H9 (cell line): Measurements from ENCODE around the gene DTX3L. TPM values are rescaled to one million over a fixed set of nuclear protein-coding genes. Genes with fewer than 3 reads are reported as not detected.

Experiments used
- DNase-seq: peaks from one replicate; pipeline ENCODE4 v3.0.0-alpha.2; 2017
- H2AFZ ChIP-seq: one replicate; pipeline ENCODE4 v1.6.1; 2013; ENCODE audit warnings: mild to moderate bottlenecking, low read length, control low read depth, moderate library complexity
- H2AK5ac ChIP-seq: 2 replicates; pipeline ENCODE4 v1.6.1; 2013; ENCODE audit warnings: low read length, control low read depth, mixed read lengths; ENCODE audit not compliant: insufficient read length
- H2BK120ac ChIP-seq: one replicate; pipeline ENCODE4 v1.6.1; 2013; ENCODE audit warnings: low read depth, mild to moderate bottlenecking, low read length, control low read depth, inconsistent platforms; ENCODE audit not compliant: poor library complexity, severe bottlenecking
- H2BK12ac ChIP-seq: 2 replicates; pipeline ENCODE4 v1.6.1; 2013; ENCODE audit warnings: low read length, control low read depth, mixed read lengths, low read depth; ENCODE audit not compliant: insufficient read length
- H2BK15ac ChIP-seq: 2 replicates; pipeline ENCODE4 v1.6.1; 2013; ENCODE audit warnings: low read depth, low read length, control low read depth
- H2BK20ac ChIP-seq: one replicate; pipeline ENCODE4 v1.6.1; 2013; ENCODE audit warnings: low read depth, mild to moderate bottlenecking, low read length, control low read depth, inconsistent platforms; ENCODE audit not compliant: poor library complexity, severe bottlenecking
- H2BK5ac ChIP-seq: 2 replicates; pipeline ENCODE4 v1.6.1; 2013; ENCODE audit warnings: low read length, control low read depth, mixed read lengths; ENCODE audit not compliant: insufficient read length
- H3K14ac ChIP-seq: 2 replicates; pipeline ENCODE4 v1.6.1; 2013; ENCODE audit warnings: low read length, control low read depth; ENCODE audit not compliant: insufficient read depth
- H3K18ac ChIP-seq: 2 replicates; pipeline ENCODE4 v1.6.1; 2013; ENCODE audit warnings: low read depth, mild to moderate bottlenecking, mixed read lengths, low read length, control low read depth; ENCODE audit not compliant: insufficient read length
- H3K23ac ChIP-seq: 2 replicates; pipeline ENCODE4 v1.6.1; 2013; ENCODE audit warnings: low read length, control low read depth, mixed read lengths, low read depth; ENCODE audit not compliant: insufficient read length
- H3K23me2 ChIP-seq: 2 replicates; pipeline ENCODE4 v1.6.1; 2013; ENCODE audit warnings: low read depth, mild to moderate bottlenecking, mixed read lengths, low read length, control low read depth; ENCODE audit not compliant: insufficient read length, poor library complexity, severe bottlenecking
- H3K27ac ChIP-seq: 2 replicates; pipeline ENCODE4 v1.5.1; 2013; ENCODE audit warnings: low read length, control low read depth, mixed read lengths, low read depth; ENCODE audit not compliant: insufficient read length
- H3K27me3 ChIP-seq: 2 replicates; pipeline ENCODE4 v1.6.1; 2013; ENCODE audit warnings: low read length, control low read depth, inconsistent platforms; ENCODE audit not compliant: insufficient read depth
- H3K4ac ChIP-seq: 2 replicates; pipeline ENCODE4 v1.6.1; 2013; ENCODE audit warnings: low read depth, mild to moderate bottlenecking, control low read depth, inconsistent platforms, low read length, moderate library complexity
- H3K4me1 ChIP-seq: 2 replicates; pipeline ENCODE4 v1.6.1; 2013; ENCODE audit warnings: low read length, control low read depth, inconsistent platforms; ENCODE audit not compliant: insufficient read depth
- H3K4me2 ChIP-seq: 2 replicates; pipeline ENCODE4 v1.6.1; 2013; ENCODE audit warnings: low read length, control low read depth, mixed read lengths; ENCODE audit not compliant: insufficient read length, insufficient read depth
- H3K56ac ChIP-seq: 2 replicates; pipeline ENCODE4 v1.6.1; 2013; ENCODE audit warnings: low read depth, mild to moderate bottlenecking, mixed read lengths, low read length, control low read depth; ENCODE audit not compliant: insufficient read length
- H3K79me1 ChIP-seq: 2 replicates; pipeline ENCODE4 v1.6.1; 2013; ENCODE audit warnings: low read depth, mild to moderate bottlenecking, moderate library complexity, low read length, control low read depth, inconsistent platforms; ENCODE audit not compliant: insufficient read depth, poor library complexity, severe bottlenecking
- H3K79me2 ChIP-seq: 2 replicates; pipeline ENCODE4 v1.6.1; 2013; ENCODE audit warnings: low read length, control low read depth, inconsistent platforms; ENCODE audit not compliant: insufficient read depth
- H3K9ac ChIP-seq: 2 replicates; pipeline ENCODE4 v1.6.1; 2013; ENCODE audit warnings: low read length, control low read depth, mixed read lengths; ENCODE audit not compliant: insufficient read length; ENCODE audit errors: extremely low read depth
- H3K9me3 ChIP-seq: one replicate; pipeline ENCODE4 v1.6.1; 2013; ENCODE audit warnings: low read depth, low read length, inconsistent platforms; ENCODE audit not compliant: control insufficient read depth
- H3T11ph ChIP-seq: one replicate; pipeline ENCODE4 v1.6.1; 2013; ENCODE audit warnings: mild to moderate bottlenecking, low read length, control low read depth, inconsistent platforms
- H4K20me1 ChIP-seq: one replicate; pipeline ENCODE4 v1.6.1; 2013; ENCODE audit not compliant: control insufficient read depth, insufficient read length, insufficient read depth
- H4K5ac ChIP-seq: 2 replicates; pipeline ENCODE4 v1.6.1; 2013; ENCODE audit warnings: low read depth, mild to moderate bottlenecking, mixed read lengths, low read length, control low read depth; ENCODE audit not compliant: insufficient read length
- H4K8ac ChIP-seq: replicated peaks from 2 replicates; pipeline ENCODE4 v1.6.1; 2013; ENCODE audit warnings: low read length, control low read depth, mixed read lengths, low read depth; ENCODE audit not compliant: insufficient read length
- H4K91ac ChIP-seq: 2 replicates; pipeline ENCODE4 v1.6.1; 2013; ENCODE audit warnings: low read depth, mild to moderate bottlenecking, moderate library complexity, mixed read lengths, low read length, control low read depth; ENCODE audit not compliant: insufficient read length
- H3K27ac Mint-ChIP-seq, 3 experiments: 2 replicates in 2 of 3; 3 replicates in 1 of 3; pipeline ENCODE4 v1.8.0; 2020 to 2021; ENCODE audit warnings: mixed read lengths in 3 of 3, mild to moderate bottlenecking in 1 of 3, moderate library complexity in 1 of 3
- H3K27me3 Mint-ChIP-seq: 2 replicates; pipeline ENCODE4 v1.8.0; 2021; ENCODE audit warnings: low read depth, mild to moderate bottlenecking, moderate library complexity, mixed read lengths
- H3K36me3 Mint-ChIP-seq, 3 experiments: 2 replicates in 2 of 3; 3 replicates in 1 of 3; pipeline ENCODE4 v1.8.0; 2020 to 2021; ENCODE audit warnings: low read depth in 3 of 3, mixed read lengths in 3 of 3; ENCODE audit not compliant: insufficient read depth in 1 of 3
- H3K4me1 Mint-ChIP-seq, 2 experiments: 2 replicates each; pipeline ENCODE4 v1.8.0; 2020; ENCODE audit warnings: mixed read lengths in 2 of 2
- H3K4me3 Mint-ChIP-seq, 2 experiments: 2 replicates in 1 of 2; 3 replicates in 1 of 2; pipeline ENCODE4 v1.8.0; 2020 to 2021; ENCODE audit warnings: mild to moderate bottlenecking in 2 of 2, mixed read lengths in 2 of 2, moderate library complexity in 1 of 2
- H3K9me3 Mint-ChIP-seq, 2 experiments: 2 replicates in 1 of 2; 3 replicates in 1 of 2; pipeline ENCODE4 v1.8.0; 2020; ENCODE audit warnings: mild to moderate bottlenecking in 2 of 2, mixed read lengths in 2 of 2, moderate library complexity in 1 of 2
- WGBS: extraction: QIAGEN DNeasy Blood & Tissue Kit; methylation state at CpG from one replicate; pipeline ENCODE4 v1.1.7; 2013; ENCODE audit warnings: missing lambda C conversion rate, low lambda C conversion rate, mixed read lengths; ENCODE audit not compliant: insufficient read length; ENCODE audit errors: extremely low coverage; 5-methylcytosine and 5-hydroxymethylcytosine counted together
- total RNA-seq: library from RNA; stranded (reverse); gene quantifications from 2 replicates; pipeline ENCODE4 v1.2.1, GENCODE V29; 2021
- TF ChIP-seq, protein P1 (sequence below): fragments of 200-600 bp; sonication (generic); conservative IDR thresholded peaks from 3 replicates; pipeline ENCODE4 v1.8.0; 2021; ENCODE audit warnings: antibody characterized with exemption, mild to moderate bottlenecking

Gene DTX3L
- total RNA-seq, 1 experiment from 2014 or later: 7.5 TPM

DNA sequence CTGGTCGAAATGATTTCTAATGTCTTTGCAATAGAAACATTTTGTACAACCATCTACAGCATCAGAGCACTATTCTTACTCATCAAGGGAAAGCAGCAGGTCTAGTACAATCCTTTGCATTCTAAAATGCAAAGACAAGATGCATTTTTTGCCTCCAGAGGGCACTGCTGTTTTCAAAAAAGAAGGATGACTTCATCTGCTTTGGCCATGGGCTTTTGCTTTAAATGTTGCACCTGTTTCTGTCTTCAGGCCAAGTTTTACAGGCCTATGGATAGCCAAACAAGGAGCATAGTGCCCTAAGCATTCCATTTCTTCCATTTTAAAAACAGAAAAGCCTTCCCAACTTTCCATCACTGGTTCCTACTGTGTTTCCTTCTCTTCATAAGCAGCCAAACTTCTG is 3.5 kb upstream of the DTX3L start:
- Histone ChIP-seq H3K23ac (no peak overlapping the region), H2AFZ (no peak overlapping the region), H4K8ac (no peak overlapping the region), H3K23me2 (no peaks in the 10 kb centered on the region), H2BK15ac (no peak overlapping the region), H4K5ac (no peak overlapping the region), H3K4me1 (peaks cover 9% of the 10 kb centered on the region), H3K14ac (no peak overlapping the region), H4K20me1 (no peaks in the 10 kb centered on the region), H3K79me1 (no peaks in the 10 kb centered on the region), H2BK12ac (no peak overlapping the region), H3K4ac (no peak overlapping the region), H3K56ac (no peak overlapping the region), H2BK5ac (no peak overlapping the region), H2BK20ac (no peak overlapping the region), H3K9ac (no peak overlapping the region), H4K91ac (no peak overlapping the region), H3K79me2 (no peaks in the 10 kb centered on the region), H3K27me3 (no peaks in the 10 kb centered on the region), H2BK120ac (no peak overlapping the region), H2AK5ac (no peak overlapping the region), H3T11ph (no peak overlapping the region), H3K27ac (no peak overlapping the region), H3K4me2 (no peak overlapping the region), H3K18ac (no peak overlapping the region), H3K9me3 (no peaks in the 10 kb centered on the region)
- Mint-ChIP-seq H3K4me3 (no peak overlapping the region), H3K27me3 (peaks cover 3% of the 10 kb centered on the region; the same call in 1 of the 2 replicates), H3K4me1 (peaks cover 17 to 28% of the 10 kb centered on the region in 2 experiments), H3K9me3 (no peaks in the 10 kb centered on the region), H3K36me3 (no peaks in the 10 kb centered on the region; a peak in 1 of 7 replicates), H3K27ac (0 out of 7 replicates have a peak overlapping the region, but pooled peaks of 1 of the 3 experiments have one; percentile 74)
- WGBS: no CpG with 5 or more reads among the region's 1 CpG
- DNase-seq: no peak
- TF ChIP-seq, protein P1, sequence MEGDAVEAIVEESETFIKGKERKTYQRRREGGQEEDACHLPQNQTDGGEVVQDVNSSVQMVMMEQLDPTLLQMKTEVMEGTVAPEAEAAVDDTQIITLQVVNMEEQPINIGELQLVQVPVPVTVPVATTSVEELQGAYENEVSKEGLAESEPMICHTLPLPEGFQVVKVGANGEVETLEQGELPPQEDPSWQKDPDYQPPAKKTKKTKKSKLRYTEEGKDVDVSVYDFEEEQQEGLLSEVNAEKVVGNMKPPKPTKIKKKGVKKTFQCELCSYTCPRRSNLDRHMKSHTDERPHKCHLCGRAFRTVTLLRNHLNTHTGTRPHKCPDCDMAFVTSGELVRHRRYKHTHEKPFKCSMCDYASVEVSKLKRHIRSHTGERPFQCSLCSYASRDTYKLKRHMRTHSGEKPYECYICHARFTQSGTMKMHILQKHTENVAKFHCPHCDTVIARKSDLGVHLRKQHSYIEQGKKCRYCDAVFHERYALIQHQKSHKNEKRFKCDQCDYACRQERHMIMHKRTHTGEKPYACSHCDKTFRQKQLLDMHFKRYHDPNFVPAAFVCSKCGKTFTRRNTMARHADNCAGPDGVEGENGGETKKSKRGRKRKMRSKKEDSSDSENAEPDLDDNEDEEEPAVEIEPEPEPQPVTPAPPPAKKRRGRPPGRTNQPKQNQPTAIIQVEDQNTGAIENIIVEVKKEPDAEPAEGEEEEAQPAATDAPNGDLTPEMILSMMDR: peak; percentile 68
